Measurements from ENCODE around the gene WDR43. TPM values are rescaled to one million over a fixed set of nuclear protein-coding genes. Genes with fewer than 3 reads are reported as not detected.
A peak's percentile ranks its signal among the peaks of the same experiment; 100 is the strongest.

The WDR43 gene
- total RNA-seq, 1 donor from 2014 or later = 37.6 TPM

GRCh38 chr2:28979041-28979440 lies 84.6 kb downstream of the WDR43 start:
- no peak for TF ChIP-seq CTCF (IDR thresholded peaks at IDR 0.05)
- no peaks in the 10 kb centered on the region for H3K9me3 Mint-ChIP-seq (ENCODE audit: low read depth)
- H3K27ac Mint-ChIP-seq (ENCODE audit: unreplicated experiment) = no peak overlapping the region
- H3K4me1 Mint-ChIP-seq (ENCODE audit: low read depth) = peaks cover 24% of the 10 kb centered on the region
- H3K27me3 Mint-ChIP-seq (ENCODE audit: low read depth) = peaks cover 7% of the 10 kb centered on the region
- DNase-seq (ENCODE audit: low spot score) = peak; percentile 54
- no peaks in the 10 kb centered on the region for H3K36me3 Mint-ChIP-seq (ENCODE audit: low read depth)
- no peak overlapping the region for H3K4me3 Mint-ChIP-seq (ENCODE audit: unreplicated experiment)

- DNase-seq (ENCODE audit: low spot score) = peak; percentile 62
- no peaks in the 10 kb centered on the region for H3K36me3 Mint-ChIP-seq (ENCODE audit: low read depth)
Measured at GRCh38 chr2:28979576-28980366, 85.3 kb downstream of the WDR43 start.

GRCh38 chr2:28980368-28981015 lies 86.0 kb downstream of the WDR43 start:
- H3K9me3 Mint-ChIP-seq (ENCODE audit: low read depth) = no peaks in the 10 kb centered on the region
- no peak for DNase-seq (ENCODE audit: low spot score)
- peaks cover 24% of the 10 kb centered on the region for H3K4me1 Mint-ChIP-seq (ENCODE audit: low read depth)
- no peak overlapping the region for H3K4me3 Mint-ChIP-seq (ENCODE audit: unreplicated experiment)
- TF ChIP-seq CTCF (IDR thresholded peaks at IDR 0.05) = no peak
- no peaks in the 10 kb centered on the region for H3K36me3 Mint-ChIP-seq (ENCODE audit: low read depth)
- H3K27ac Mint-ChIP-seq (ENCODE audit: unreplicated experiment) = no peak overlapping the region
- peaks cover 7% of the 10 kb centered on the region for H3K27me3 Mint-ChIP-seq (ENCODE audit: low read depth)

More at GRCh38 chr2:28979576-28980366, 85.3 kb downstream of the WDR43 start:
- H3K27me3 Mint-ChIP-seq (ENCODE audit: low read depth) = peaks cover 7% of the 10 kb centered on the region
- no peaks in the 10 kb centered on the region for H3K9me3 Mint-ChIP-seq (ENCODE audit: low read depth)
- TF ChIP-seq CTCF (IDR thresholded peaks at IDR 0.05) = no peak
- no peak overlapping the region for H3K4me3 Mint-ChIP-seq (ENCODE audit: unreplicated experiment)
- no peak overlapping the region for H3K27ac Mint-ChIP-seq (ENCODE audit: unreplicated experiment)
- peaks cover 24% of the 10 kb centered on the region for H3K4me1 Mint-ChIP-seq (ENCODE audit: low read depth)

GRCh38 chr2:28981016-28981441 lies 86.6 kb downstream of the WDR43 start, which contains the start of gene TOGARAM2:
TSS of gene TOGARAM2 (plus strand) at chr2:28981298. CDS start at chr2:28994835, 13,537 bp downstream.
- H3K4me1 Mint-ChIP-seq (ENCODE audit: low read depth) = peaks cover 24% of the 10 kb centered on the region
- no peaks in the 10 kb centered on the region for H3K36me3 Mint-ChIP-seq (ENCODE audit: low read depth)
- H3K27me3 Mint-ChIP-seq (ENCODE audit: low read depth) = peaks cover 7% of the 10 kb centered on the region
- H3K4me3 Mint-ChIP-seq (ENCODE audit: unreplicated experiment) = no peak within 1 kb of the TSS
- no peak for DNase-seq (ENCODE audit: low spot score)
- H3K9me3 Mint-ChIP-seq (ENCODE audit: low read depth) = no peaks in the 10 kb centered on the region
- H3K27ac Mint-ChIP-seq (ENCODE audit: unreplicated experiment) = peak within 1 kb of the TSS; percentile 75
- no peak for TF ChIP-seq CTCF (IDR thresholded peaks at IDR 0.05)

GRCh38 chr2:28981620-28982376 lies 87.3 kb downstream of the WDR43 start:
- no peaks in the 10 kb centered on the region for H3K9me3 Mint-ChIP-seq (ENCODE audit: low read depth)
- peaks cover 26% of the 10 kb centered on the region for H3K4me1 Mint-ChIP-seq (ENCODE audit: low read depth)
- no peak overlapping the region for H3K4me3 Mint-ChIP-seq (ENCODE audit: unreplicated experiment)
- TF ChIP-seq CTCF (IDR thresholded peaks at IDR 0.05) = no peak
- peak overlapping the region; percentile 75 for H3K27ac Mint-ChIP-seq (ENCODE audit: unreplicated experiment)
- no peaks in the 10 kb centered on the region for H3K36me3 Mint-ChIP-seq (ENCODE audit: low read depth)
- H3K27me3 Mint-ChIP-seq (ENCODE audit: low read depth) = peaks cover 7% of the 10 kb centered on the region
- no peak for DNase-seq (ENCODE audit: low spot score)

Measured in chondrocyte (in vitro differentiated cells).